ENCODE measurements around the gene CAPN12. TPM values are rescaled to one million over a fixed set of nuclear protein-coding genes. Genes with fewer than 3 reads are reported as not detected.
"Not testable (repeated sequence)": the region's sequence is repeated elsewhere in the genome, so short reads cannot be mapped to it uniquely, and the experiment has no call there.

CAPN12 gene
- total RNA-seq, 4 donors from 2014 or later, result 0.83 to 2.1 (median 1.6) TPM

GRCh38 chr19:38773469-38774177 is 29.3 kb upstream of the CAPN12 start, which contains the start of gene LGALS7:
TSS of gene LGALS7 (minus strand) at chr19:38773517. CDS start at chr19:38773492, 25 bp downstream.
- no peak within 1 kb of the TSS for H3K27ac ChIP-seq (replicated peaks in 1 of 4)
- 94% methylated on average over 3 of the region's 14 CpGs for WGBS
- no peaks in the 10 kb centered on the region for H3K36me3 ChIP-seq
- DNase-seq (ENCODE audit: extremely low spot score), result no peak
- no peaks in the 10 kb centered on the region for H3K9me3 ChIP-seq
- TF ChIP-seq POLR2AphosphoS5 (IDR thresholded peaks at IDR 0.05), result no peak
- no peak for TF ChIP-seq EP300 (IDR thresholded peaks at IDR 0.05)
- TF ChIP-seq POLR2A (IDR thresholded peaks at IDR 0.05; ENCODE audit: low read depth), result no peak
- no peak for TF ChIP-seq CTCF (IDR thresholded peaks at IDR 0.05)
- intact Hi-C loops (cut with DNase I), result no loop called here
- no peak within 1 kb of the TSS for H3K4me3 ChIP-seq
- peaks cover 0 to under 1% (median 0%) of the 10 kb centered on the region in 4 donors for H3K27me3 ChIP-seq
- H3K4me1 ChIP-seq, result peaks cover 8 to 10% (median 9%) of the 10 kb centered on the region in 4 donors

DNA sequence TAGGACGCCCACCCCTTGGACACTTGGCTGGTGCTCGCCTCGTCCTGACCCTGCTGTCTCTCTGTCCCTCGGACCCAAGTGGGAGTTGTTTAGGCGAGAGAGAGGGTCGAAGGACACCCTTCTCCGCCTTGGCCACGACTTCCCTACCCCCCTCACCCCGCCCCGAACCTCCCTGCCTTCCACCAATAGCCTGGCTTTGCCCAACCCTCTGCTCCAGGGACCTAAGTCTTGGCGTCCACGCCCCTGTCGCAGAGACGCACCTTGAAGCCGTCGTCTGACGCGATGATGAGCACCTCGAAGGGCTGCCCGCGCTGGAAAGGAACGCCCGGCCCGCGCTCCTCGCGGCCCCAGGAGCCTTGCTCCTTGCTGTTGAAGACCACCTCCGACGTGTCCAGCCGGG is 27.3 kb upstream of the CAPN12 start:
- intact Hi-C loops (cut with DNase I); H3K27me3 ChIP-seq; H3K9me3 ChIP-seq; H3K27ac ChIP-seq (replicated peaks in 1 of 4); H3K36me3 ChIP-seq; H3K4me3 ChIP-seq; DNase-seq (ENCODE audit: extremely low spot score); H3K4me1 ChIP-seq: not testable (repeated sequence)
- WGBS, result no CpG with 5 or more reads among the region's 30 CpGs

- intact Hi-C loops (cut with DNase I); H3K4me1 ChIP-seq; H3K9me3 ChIP-seq; DNase-seq (ENCODE audit: extremely low spot score); H3K27ac ChIP-seq (replicated peaks in 1 of 4); H3K27me3 ChIP-seq; H3K36me3 ChIP-seq: not testable (repeated sequence)
- WGBS, result 33% methylated on average over 1 of the region's 22 CpGs
- H3K4me3 ChIP-seq, result peak overlapping the region in 1 of 4 donors; percentile 40
Observed at GRCh38 chr19:38770949-38771275, 26.6 kb upstream of the CAPN12 start.

GRCh38 chr19:38770228-38770948 is 26.1 kb upstream of the CAPN12 start:
- H3K4me3 ChIP-seq, result peak overlapping the region; percentile 33 to 53 (median 42)
- no CpG with 5 or more reads among the region's 58 CpGs for whole genome bisulfite sequencing
- H3K4me1 ChIP-seq; H3K9me3 ChIP-seq; H3K27me3 ChIP-seq; H3K36me3 ChIP-seq; intact Hi-C loops (cut with DNase I); DNase-seq (ENCODE audit: extremely low spot score): not testable (repeated sequence)
- peak overlapping the region in 3 of 4 donors; percentile 45 to 67 (median 52) for H3K27ac ChIP-seq (replicated peaks in 1 of 4)

GRCh38 chr19:38769635-38770211 is 25.4 kb upstream of the CAPN12 start:
- Histone ChIP-seq H3K27ac (replicated peaks in 1 of 4) (peak overlapping the region; percentile 42 to 67 (median 48)), H3K9me3 (no peaks in the 10 kb centered on the region), H3K36me3 (no peaks in the 10 kb centered on the region), H3K27me3 (no peaks in the 10 kb centered on the region), H3K4me3 (peak overlapping the region; percentile 33 to 53 (median 42)), H3K4me1 (peaks cover 8 to 10% (median 9%) of the 10 kb centered on the region in 4 donors)
- peak; percentile 96 for DNase-seq (ENCODE audit: extremely low spot score)
- TF ChIP-seq POLR2A (IDR thresholded peaks at IDR 0.05; ENCODE audit: low read depth) (no peak), POLR2AphosphoS5 (IDR thresholded peaks at IDR 0.05) (peak; percentile 76 to 92), EP300 (IDR thresholded peaks at IDR 0.05) (no peak), CTCF (IDR thresholded peaks at IDR 0.05) (peak; percentile 62 to 89 (median 85))
- intact Hi-C loops (cut with DNase I), result no loop called here
- 29% methylated on average over 18 of the region's 42 CpGs for WGBS

- TF ChIP-seq CTCF (IDR thresholded peaks at IDR 0.05), result no peak
- no peak for TF ChIP-seq POLR2A (IDR thresholded peaks at IDR 0.05; ENCODE audit: low read depth)
- no peak for TF ChIP-seq POLR2AphosphoS5 (IDR thresholded peaks at IDR 0.05)
- TF ChIP-seq EP300 (IDR thresholded peaks at IDR 0.05), result no peak
- Histone ChIP-seq H3K4me1 (peaks cover 8 to 10% (median 9%) of the 10 kb centered on the region in 4 donors), H3K4me3 (no peak overlapping the region), H3K36me3 (no peaks in the 10 kb centered on the region), H3K27ac (replicated peaks in 1 of 4) (no peak overlapping the region), H3K9me3 (no peaks in the 10 kb centered on the region), H3K27me3 (no peaks in the 10 kb centered on the region)
- no peak for DNase-seq (ENCODE audit: extremely low spot score)
- WGBS, result 87% methylated on average over 10 of the region's 10 CpGs
- intact Hi-C loops (cut with DNase I), result no loop called here
Observed at GRCh38 chr19:38766276-38767047, 22.2 kb upstream of the CAPN12 start.

Measured in esophagus muscularis mucosa (tissue), 4 donors.